ENCODE data around the gene PSMG1. TPM values are rescaled to one million over a fixed set of nuclear protein-coding genes. Genes with fewer than 3 reads are reported as not detected.

PSMG1 gene
- total RNA-seq, 8 experiments from 2014 or later: 27.4 to 87.5 (median 55.3) TPM

- Histone ChIP-seq H3K4me1 (replicated peaks in 1 of 2) (no peaks in the 10 kb centered on the region), H3K4me3 (no peak overlapping the region), H3K27ac (no peak overlapping the region)
- in situ Hi-C loops (cut with MboI; ENCODE audit: low pct_unique_long_range_greater_than_20kb in 2 of 9, low sequenced_read_pairs in 9 of 9, unreplicated experiment in 9 of 9): no loop called here
- WGBS, 10 experiments: 92 to 100% (median 100%) methylated on average over 1 to 6 of the region's 6 CpGs
- peak in 1 of 8 experiments; percentile 18 for ATAC-seq (replicated peaks in 6 of 8)
Observed at GRCh38 chr21:39208624-39209333, 25.5 kb upstream of the PSMG1 start.

GRCh38 chr21:39204134-39204533, 20.9 kb upstream of the PSMG1 start:
- Histone ChIP-seq H3K27ac (no peak overlapping the region), H3K4me3 (no peak overlapping the region), H3K4me1 (replicated peaks in 1 of 2) (no peaks in the 10 kb centered on the region)
- ATAC-seq (replicated peaks in 6 of 8): no peak
- WGBS, 10 experiments: 63 to 100% (median 100%) methylated on average over 1 of the region's 1 CpG; no CpG with 5 or more reads in 4 of the 10 experiments
- in situ Hi-C loops (cut with MboI; ENCODE audit: low pct_unique_long_range_greater_than_20kb in 2 of 9, low sequenced_read_pairs in 9 of 9, unreplicated experiment in 9 of 9): no loop called here

- WGBS, 10 experiments: 52 to 100% (median 87%) methylated on average over 1 to 2 of the region's 2 CpGs
- in situ Hi-C loops (cut with MboI; ENCODE audit: low pct_unique_long_range_greater_than_20kb in 2 of 9, low sequenced_read_pairs in 9 of 9, unreplicated experiment in 9 of 9): no loop called here
- no peak overlapping the region for H3K27ac ChIP-seq
- no peaks in the 10 kb centered on the region for H3K4me1 ChIP-seq (replicated peaks in 1 of 2)
- ATAC-seq (replicated peaks in 6 of 8): peak in 1 of 8 experiments; percentile 62
- H3K4me3 ChIP-seq: no peak overlapping the region
Observed at GRCh38 chr21:39198800-39199199, 15.5 kb upstream of the PSMG1 start.

GRCh38 chr21:39197448-39198233, 14.4 kb upstream of the PSMG1 start:
- in situ Hi-C loops (cut with MboI; ENCODE audit: low pct_unique_long_range_greater_than_20kb in 2 of 9, low sequenced_read_pairs in 9 of 9, unreplicated experiment in 9 of 9): no loop called here
- H3K4me3 ChIP-seq: no peak overlapping the region

GRCh38 chr21:39196838-39197237, 13.6 kb upstream of the PSMG1 start:
- Histone ChIP-seq H3K4me1 (replicated peaks in 1 of 2) (no peaks in the 10 kb centered on the region), H3K27ac (no peak overlapping the region), H3K4me3 (no peak overlapping the region)
- 71 to 100% (median 100%) methylated on average over 1 of the region's 1 CpG; no CpG with 5 or more reads in 3 of the 10 experiments for WGBS, 10 experiments
- no peak for ATAC-seq (replicated peaks in 6 of 8)
- in situ Hi-C loops (cut with MboI; ENCODE audit: low pct_unique_long_range_greater_than_20kb in 2 of 9, low sequenced_read_pairs in 9 of 9, unreplicated experiment in 9 of 9): no loop called here

More at GRCh38 chr21:39197448-39198233, 14.4 kb upstream of the PSMG1 start:
- Histone ChIP-seq H3K4me1 (replicated peaks in 1 of 2) (no peaks in the 10 kb centered on the region), H3K27ac (no peak overlapping the region)
- 71 to 100% (median 87%) methylated on average over 1 to 5 of the region's 5 CpGs; no CpG with 5 or more reads in 1 of the 10 experiments for WGBS, 10 experiments
- ATAC-seq (replicated peaks in 6 of 8): peak in 3 of 8 experiments; percentile 78 to 91 (median 90)

GRCh38 chr21:39196310-39196709, 13.1 kb upstream of the PSMG1 start:
- WGBS, 10 experiments: 88 to 100% (median 92%) methylated on average over 2 to 7 of the region's 7 CpGs
- no peak overlapping the region for H3K4me3 ChIP-seq
- no peak overlapping the region for H3K27ac ChIP-seq
- in situ Hi-C loops (cut with MboI; ENCODE audit: low pct_unique_long_range_greater_than_20kb in 2 of 9, low sequenced_read_pairs in 9 of 9, unreplicated experiment in 9 of 9): no loop called here
- no peaks in the 10 kb centered on the region for H3K4me1 ChIP-seq (replicated peaks in 1 of 2)
- ATAC-seq (replicated peaks in 6 of 8): no peak

- Histone ChIP-seq H3K27ac (no peak overlapping the region), H3K4me3 (no peak overlapping the region), H3K4me1 (replicated peaks in 1 of 2) (no peaks in the 10 kb centered on the region)
- in situ Hi-C loops (cut with MboI; ENCODE audit: low pct_unique_long_range_greater_than_20kb in 2 of 9, low sequenced_read_pairs in 9 of 9, unreplicated experiment in 9 of 9): no loop called here
- 60 to 100% (median 86%) methylated on average over 1 of the region's 1 CpG; no CpG with 5 or more reads in 3 of the 10 experiments for WGBS, 10 experiments
- ATAC-seq (replicated peaks in 6 of 8): no peak
Observed at GRCh38 chr21:39193380-39193779, 10.1 kb upstream of the PSMG1 start.

GRCh38 chr21:39189857-39190604, 6.8 kb upstream of the PSMG1 start:
- peaks cover 0 to 6% of the 10 kb centered on the region in 2 donors for H3K4me1 ChIP-seq (replicated peaks in 1 of 2)
- H3K4me3 ChIP-seq: no peak overlapping the region
- ATAC-seq (replicated peaks in 6 of 8): peak in 1 of 8 experiments; percentile 43
- in situ Hi-C loops (cut with MboI; ENCODE audit: low pct_unique_long_range_greater_than_20kb in 2 of 9, low sequenced_read_pairs in 9 of 9, unreplicated experiment in 9 of 9): no loop called here
- H3K27ac ChIP-seq: no peak overlapping the region

- Histone ChIP-seq H3K27ac (no peak overlapping the region), H3K4me3 (no peak overlapping the region), H3K4me1 (replicated peaks in 1 of 2) (peaks cover 0 to 9% of the 10 kb centered on the region in 2 donors)
- no peak for ATAC-seq (replicated peaks in 6 of 8)
- 86 to 100% (median 100%) methylated on average over 1 to 2 of the region's 2 CpGs; no CpG with 5 or more reads in 3 of the 10 experiments for WGBS, 10 experiments
- in situ Hi-C loops (cut with MboI; ENCODE audit: low pct_unique_long_range_greater_than_20kb in 2 of 9, low sequenced_read_pairs in 9 of 9, unreplicated experiment in 9 of 9): no loop called here
Observed at GRCh38 chr21:39188521-39189139, 5.4 kb upstream of the PSMG1 start.

- in situ Hi-C loops (cut with MboI; ENCODE audit: low pct_unique_long_range_greater_than_20kb in 2 of 9, low sequenced_read_pairs in 9 of 9, unreplicated experiment in 9 of 9): no loop called here
- no peak overlapping the region for H3K27ac ChIP-seq
- ATAC-seq (replicated peaks in 6 of 8): no peak
- 30 to 97% (median 89%) methylated on average over 4 to 5 of the region's 5 CpGs; no CpG with 5 or more reads in 1 of the 10 experiments for WGBS, 10 experiments
- peaks cover 0 to 11% of the 10 kb centered on the region in 2 donors for H3K4me1 ChIP-seq (replicated peaks in 1 of 2)
- no peak overlapping the region for H3K4me3 ChIP-seq
Observed at GRCh38 chr21:39187141-39187540, 3.9 kb upstream of the PSMG1 start.

- H3K27ac ChIP-seq: no peak overlapping the region
- H3K4me3 ChIP-seq: no peak overlapping the region
Observed at GRCh38 chr21:39186676-39187075, 3.4 kb upstream of the PSMG1 start.

GRCh38 chr21:39185157-39185556, 1.9 kb upstream of the PSMG1 start:
- H3K4me1 ChIP-seq (replicated peaks in 1 of 2): peaks cover 5 to 18% of the 10 kb centered on the region in 2 donors
- WGBS, 10 experiments: 23 to 92% (median 80%) methylated on average over 1 to 2 of the region's 2 CpGs; no CpG with 5 or more reads in 1 of the 10 experiments
- H3K4me3 ChIP-seq: no peak overlapping the region
- in situ Hi-C loops (cut with MboI; ENCODE audit: low pct_unique_long_range_greater_than_20kb in 2 of 9, low sequenced_read_pairs in 9 of 9, unreplicated experiment in 9 of 9): no loop called here
- no peak for ATAC-seq (replicated peaks in 6 of 8)
- no peak overlapping the region for H3K27ac ChIP-seq

More at GRCh38 chr21:39186676-39187075, 3.4 kb upstream of the PSMG1 start:
- ATAC-seq (replicated peaks in 6 of 8): no peak
- in situ Hi-C loops (cut with MboI; ENCODE audit: low pct_unique_long_range_greater_than_20kb in 2 of 9, low sequenced_read_pairs in 9 of 9, unreplicated experiment in 9 of 9): no loop called here
- peaks cover 5 to 15% of the 10 kb centered on the region in 2 donors for H3K4me1 ChIP-seq (replicated peaks in 1 of 2)
